Tibial nerve (tissue), 4 donors: ENCODE measurements around the gene SYT1. TPM values are rescaled to one million over a fixed set of nuclear protein-coding genes. Genes with fewer than 3 reads are reported as not detected.
A peak's percentile ranks its signal among the peaks of the same experiment; 100 is the strongest.

ENCODE experiments used
- DNase-seq, 2 donors: peaks; one replicate each; pipeline ENCODE4 v3.0.0-alpha.2; 2019; ENCODE audit warnings: low spot score in 2 of 2
- H3K27ac ChIP-seq, 4 donors: fragments of 200-600 bp; sonication (generic) in 3 of 4; one replicate each; pipeline ENCODE4 v1.5.1; 2017 to 2019; ENCODE audit warnings: mild to moderate bottlenecking in 1 of 4
- H3K27me3 ChIP-seq, 2 donors: fragments of 200-600 bp; sonication (generic) in 1 of 2; one replicate each; pipeline versions ENCODE4 v1.5.1 to v1.6.0; 2017 to 2019
- H3K36me3 ChIP-seq, 3 donors: fragments of 200-600 bp; sonication (generic); one replicate each; pipeline ENCODE4 v1.5.1; 2018 to 2019
- H3K4me1 ChIP-seq, 4 donors: fragments of 200-600 bp; sonication (generic) in 3 of 4; one replicate each; pipeline ENCODE4 v1.5.1; 2017 to 2019
- H3K4me3 ChIP-seq, 4 donors: fragments of 200-600 bp; sonication (generic) in 3 of 4; one replicate each; pipeline ENCODE4 v1.5.1; 2017 to 2019; ENCODE audit warnings: mild to moderate bottlenecking in 1 of 4, moderate library complexity in 1 of 4
- H3K9me3 ChIP-seq, 4 donors: fragments of 200-600 bp; sonication (generic) in 3 of 4; one replicate each; pipeline ENCODE4 v1.5.1; 2017 to 2019
- CTCF ChIP-seq, 5 experiments: fragments of 200-600 bp in 3 of 5; fragments of 450-650 bp in 2 of 5; sonication (generic) in 3 of 5; IDR thresholded peaks; one replicate each; pipeline ENCODE4 v1.5.1; 2016 to 2019; ENCODE audit warnings: antibody characterized with exemption in 5 of 5, mild to moderate bottlenecking in 3 of 5, moderate library complexity in 2 of 5
- EP300 ChIP-seq, 2 donors: sonication (generic); formaldehyde crosslinking; IDR thresholded peaks; one replicate each; pipeline ENCODE4 v1.6.1; 2017; ENCODE audit warnings: antibody characterized with exemption in 2 of 2, mild to moderate bottlenecking in 1 of 2
- POLR2A ChIP-seq, 2 donors: fragments of 450-650 bp; IDR thresholded peaks; one replicate each; pipeline ENCODE4 v1.6.1; 2017; ENCODE audit warnings: antibody characterized with exemption in 2 of 2, mild to moderate bottlenecking in 2 of 2, moderate library complexity in 2 of 2
- WGBS, 2 donors: methylation state at CpG; one replicate each; pipeline ENCODE4 v1.1.5; 2018; 5-methylcytosine and 5-hydroxymethylcytosine counted together
- total RNA-seq, 4 donors: library from RNA; depleted of rRNA; stranded (reverse); fragments of >200 nt; gene quantifications; one replicate each; pipeline ENCODE4 v1.1.0, GENCODE V29; 2016

SYT1 gene
- total RNA-seq, 4 donors from 2014 or later, result 1.8 to 10.3 (median 4.7) TPM

- H3K4me1 ChIP-seq, result no peaks in the 10 kb centered on the region
- no peak overlapping the region for H3K27ac ChIP-seq
- H3K9me3 ChIP-seq, result no peaks in the 10 kb centered on the region
- TF ChIP-seq POLR2A (IDR thresholded peaks at IDR 0.05), result no peak
- no peak for TF ChIP-seq EP300 (IDR thresholded peaks at IDR 0.05)
- TF ChIP-seq CTCF (IDR thresholded peaks at IDR 0.05), result no peak
- H3K36me3 ChIP-seq, result no peaks in the 10 kb centered on the region
- WGBS, 2 donors, result 35 to 41% methylated on average over 2 of the region's 2 CpGs
- no peaks in the 10 kb centered on the region for H3K27me3 ChIP-seq
- H3K4me3 ChIP-seq, result no peak overlapping the region
- no peak for DNase-seq
Measured at GRCh38 chr12:79371226-79371625, 506.7 kb downstream of the SYT1 start.

- Histone ChIP-seq H3K36me3 (no peaks in the 10 kb centered on the region), H3K27ac (no peak overlapping the region), H3K4me1 (peaks cover 0 to 3% (median 0%) of the 10 kb centered on the region in 4 donors), H3K27me3 (no peaks in the 10 kb centered on the region), H3K4me3 (no peak overlapping the region), H3K9me3 (no peaks in the 10 kb centered on the region)
- 53 to 64% methylated on average over 5 of the region's 5 CpGs for WGBS, 2 donors
- DNase-seq, result no peak
- TF ChIP-seq CTCF (IDR thresholded peaks at IDR 0.05), result peak in 4 of 5 experiments; percentile 36 to 61 (median 48)
- TF ChIP-seq EP300 (IDR thresholded peaks at IDR 0.05), result no peak
Measured at GRCh38 chr12:79373896-79374499, 509.4 kb downstream of the SYT1 start.

- TF ChIP-seq CTCF (IDR thresholded peaks at IDR 0.05) (no peak), EP300 (IDR thresholded peaks at IDR 0.05) (no peak), POLR2A (IDR thresholded peaks at IDR 0.05) (no peak)
- WGBS, 2 donors, result 76 to 93% methylated on average over 1 of the region's 1 CpG
- Histone ChIP-seq H3K4me3 (no peak overlapping the region), H3K27me3 (no peaks in the 10 kb centered on the region), H3K9me3 (no peaks in the 10 kb centered on the region), H3K27ac (no peak overlapping the region), H3K4me1 (peaks cover 0 to 3% (median 0%) of the 10 kb centered on the region in 4 donors), H3K36me3 (no peaks in the 10 kb centered on the region)
- no peak for DNase-seq
Measured at GRCh38 chr12:79374545-79374944, 510.0 kb downstream of the SYT1 start.

- no peak overlapping the region for H3K27ac ChIP-seq
- H3K36me3 ChIP-seq, result no peaks in the 10 kb centered on the region
- no peak overlapping the region for H3K4me3 ChIP-seq
- H3K9me3 ChIP-seq, result no peaks in the 10 kb centered on the region
- H3K27me3 ChIP-seq, result no peaks in the 10 kb centered on the region
- H3K4me1 ChIP-seq, result peaks cover 0 to 3% (median 0%) of the 10 kb centered on the region in 4 donors
- DNase-seq, result no peak
- 81 to 85% methylated on average over 6 of the region's 6 CpGs for WGBS, 2 donors
- TF ChIP-seq EP300 (IDR thresholded peaks at IDR 0.05), result no peak
- TF ChIP-seq POLR2A (IDR thresholded peaks at IDR 0.05), result no peak
- no peak for TF ChIP-seq CTCF (IDR thresholded peaks at IDR 0.05)
Measured at GRCh38 chr12:79375050-79375449, 510.5 kb downstream of the SYT1 start.

- WGBS, 2 donors, result 43 to 51% methylated on average over 1 of the region's 1 CpG
- TF ChIP-seq CTCF (IDR thresholded peaks at IDR 0.05) (no peak), POLR2A (IDR thresholded peaks at IDR 0.05) (no peak), EP300 (IDR thresholded peaks at IDR 0.05) (no peak)
- Histone ChIP-seq H3K36me3 (no peaks in the 10 kb centered on the region), H3K27ac (no peak overlapping the region), H3K4me1 (peaks cover 0 to 3% (median 0%) of the 10 kb centered on the region in 4 donors), H3K27me3 (no peaks in the 10 kb centered on the region), H3K4me3 (no peak overlapping the region), H3K9me3 (no peaks in the 10 kb centered on the region)
- DNase-seq, result no peak
Measured at GRCh38 chr12:79378496-79378895, 513.9 kb downstream of the SYT1 start.
